Omental fat pad (tissue), 4 donors: ENCODE data around the gene PNPLA6. TPM values are rescaled to one million over a fixed set of nuclear protein-coding genes. Genes with fewer than 3 reads are reported as not detected.

Experiments used
- ATAC-seq: fragments of 150-250 bp; one replicate; pipeline ENCODE4 v1.9.1; 2016; ENCODE audit warnings: mild to moderate bottlenecking, moderate library complexity; ENCODE audit not compliant: low FRiP score
- DNase-seq: peaks from one replicate; pipeline ENCODE4 v3.0.0-alpha.2; 2019; ENCODE audit warnings: low spot score
- CTCF ChIP-seq, 3 donors: fragments of 450-650 bp; IDR thresholded peaks; one replicate each; pipeline ENCODE4 v1.5.1; 2016 to 2017; ENCODE audit warnings: antibody characterized with exemption in 3 of 3, mild to moderate bottlenecking in 3 of 3, moderate library complexity in 2 of 3
- total RNA-seq, 4 donors: library from RNA; depleted of rRNA; stranded (reverse); fragments of >200 nt; gene quantifications; one replicate each; pipeline ENCODE4 v1.1.0, GENCODE V29; 2016

Gene PNPLA6
- total RNA-seq, 4 donors from 2014 or later: 50.3 to 92.4 (median 64.6) TPM

DNA sequence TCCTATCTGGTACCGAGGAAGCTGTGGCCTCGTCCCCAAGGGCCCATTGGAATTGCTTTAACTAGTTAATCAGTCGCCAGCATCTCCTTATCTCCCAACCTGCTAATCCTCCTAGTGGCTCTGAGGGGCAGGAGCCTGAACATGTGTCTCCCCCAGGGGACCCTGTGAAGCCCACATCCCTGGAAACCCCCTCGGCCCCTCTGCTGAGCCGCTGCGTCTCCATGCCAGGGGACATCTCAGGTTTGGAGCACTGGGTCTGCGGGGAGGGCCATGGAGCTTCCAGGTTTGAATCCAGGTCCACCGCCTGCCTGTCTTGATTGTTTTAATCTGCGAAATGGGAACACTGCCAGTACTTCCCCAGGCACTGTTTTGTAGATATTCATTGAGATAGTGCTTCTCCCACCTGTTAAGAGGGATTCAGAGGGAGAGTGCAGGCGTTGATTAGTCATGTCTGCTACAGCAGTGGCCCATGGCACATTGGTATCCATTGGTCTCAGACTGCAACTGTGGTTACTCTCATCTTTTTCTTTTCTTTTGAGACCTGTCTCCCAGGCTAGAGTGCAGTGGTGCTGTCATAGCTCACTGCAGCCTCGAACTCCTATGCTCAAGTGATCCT lies 6.4 kb downstream of the PNPLA6 start:
- ATAC-seq: no peak
- TF ChIP-seq CTCF (IDR thresholded peaks at IDR 0.05): no peak

GRCh38 chr19:7542556-7543348 lies 7.2 kb downstream of the PNPLA6 start:
- ATAC-seq (no peak), DNase-seq (no peak)
- TF ChIP-seq CTCF (IDR thresholded peaks at IDR 0.05): no peak

More for the DNA sequence above, 6.4 kb downstream of the PNPLA6 start:
- no peak for DNase-seq

- TF ChIP-seq CTCF (IDR thresholded peaks at IDR 0.05): no peak
- no peak for ATAC-seq
- no peak for DNase-seq
Measured at GRCh38 chr19:7544626-7545025, 9.1 kb downstream of the PNPLA6 start.

- no peak for TF ChIP-seq CTCF (IDR thresholded peaks at IDR 0.05)
- ATAC-seq (no peak), DNase-seq (no peak)
Measured at GRCh38 chr19:7545300-7545699, 9.8 kb downstream of the PNPLA6 start.

DNA sequence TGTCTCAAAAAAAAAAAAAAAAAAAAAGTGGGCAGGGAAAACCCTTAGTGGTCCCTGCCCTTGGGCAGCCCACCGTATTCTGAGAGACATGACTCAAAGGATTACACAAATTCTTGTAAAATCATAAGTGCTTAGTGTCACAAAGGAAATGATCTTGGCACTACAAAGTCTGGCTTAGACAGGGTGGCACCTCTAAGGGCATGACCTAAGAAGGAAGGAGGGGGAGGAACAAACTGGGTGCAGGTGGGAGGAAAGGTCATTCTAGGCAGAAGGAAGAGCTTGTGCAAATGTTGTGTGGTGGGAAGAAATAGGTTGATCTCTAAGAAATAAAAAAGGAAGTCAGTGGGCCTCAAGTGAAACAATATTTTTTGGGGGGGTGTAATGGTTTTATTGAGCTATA lies 10.4 kb downstream of the PNPLA6 start:
- ATAC-seq: no peak

GRCh38 chr19:7547159-7547558 lies 11.6 kb downstream of the PNPLA6 start:
- DNase-seq (no peak), ATAC-seq (no peak)
- no peak for TF ChIP-seq CTCF (IDR thresholded peaks at IDR 0.05)

More for the DNA sequence above, 10.4 kb downstream of the PNPLA6 start:
- DNase-seq: no peak
- TF ChIP-seq CTCF (IDR thresholded peaks at IDR 0.05): no peak
